ENCODE results near the gene RUNX1. TPM values are rescaled to one million over a fixed set of nuclear protein-coding genes. Genes with fewer than 3 reads are reported as not detected.

Gene RUNX1
- total RNA-seq, 4 donors from 2014 or later, result 3.9 to 14.5 (median 5.8) TPM

DNA sequence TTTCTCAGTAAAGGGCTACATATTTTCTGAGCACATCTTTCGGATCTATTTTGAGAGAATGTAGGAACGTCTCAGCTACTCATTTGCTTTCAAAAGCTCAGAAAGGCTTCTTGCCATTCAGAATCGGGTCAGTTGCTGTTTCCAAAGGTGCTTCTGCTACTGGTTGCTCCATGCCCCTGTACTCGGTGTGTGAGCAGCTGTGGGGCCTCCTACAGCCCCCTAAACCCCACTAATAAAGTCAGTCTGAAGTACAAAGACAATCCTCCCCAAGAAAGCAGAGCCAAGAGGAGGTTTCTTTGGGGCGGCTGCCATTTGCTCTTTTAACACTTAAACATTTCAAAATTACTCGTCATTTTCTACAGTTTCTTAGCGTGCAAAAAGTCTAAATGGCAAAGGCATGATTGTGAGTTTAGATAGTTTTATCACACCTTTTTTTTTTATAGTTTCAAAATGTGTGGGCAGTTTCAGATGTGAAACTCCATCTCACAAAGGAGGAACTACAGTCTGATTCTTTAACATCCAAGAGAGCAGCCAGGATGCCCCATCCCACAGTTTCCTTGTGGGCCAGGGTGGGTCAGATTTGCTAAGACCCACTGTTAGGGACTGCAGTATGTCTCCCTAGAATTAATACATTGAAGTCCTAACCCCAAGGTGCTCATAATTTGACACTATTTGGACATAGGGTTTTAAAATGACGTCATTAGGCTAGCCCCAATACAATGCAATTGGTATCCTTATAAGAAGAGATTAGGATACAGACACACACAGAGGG lies 4.1 kb downstream of the RUNX1 start:
- TF ChIP-seq POLR2AphosphoS5 (IDR thresholded peaks at IDR 0.05) (no peak), POLR2A (IDR thresholded peaks at IDR 0.05) (no peak), EP300 (IDR thresholded peaks at IDR 0.05) (no peak)
- TF ChIP-seq, protein P1, sequence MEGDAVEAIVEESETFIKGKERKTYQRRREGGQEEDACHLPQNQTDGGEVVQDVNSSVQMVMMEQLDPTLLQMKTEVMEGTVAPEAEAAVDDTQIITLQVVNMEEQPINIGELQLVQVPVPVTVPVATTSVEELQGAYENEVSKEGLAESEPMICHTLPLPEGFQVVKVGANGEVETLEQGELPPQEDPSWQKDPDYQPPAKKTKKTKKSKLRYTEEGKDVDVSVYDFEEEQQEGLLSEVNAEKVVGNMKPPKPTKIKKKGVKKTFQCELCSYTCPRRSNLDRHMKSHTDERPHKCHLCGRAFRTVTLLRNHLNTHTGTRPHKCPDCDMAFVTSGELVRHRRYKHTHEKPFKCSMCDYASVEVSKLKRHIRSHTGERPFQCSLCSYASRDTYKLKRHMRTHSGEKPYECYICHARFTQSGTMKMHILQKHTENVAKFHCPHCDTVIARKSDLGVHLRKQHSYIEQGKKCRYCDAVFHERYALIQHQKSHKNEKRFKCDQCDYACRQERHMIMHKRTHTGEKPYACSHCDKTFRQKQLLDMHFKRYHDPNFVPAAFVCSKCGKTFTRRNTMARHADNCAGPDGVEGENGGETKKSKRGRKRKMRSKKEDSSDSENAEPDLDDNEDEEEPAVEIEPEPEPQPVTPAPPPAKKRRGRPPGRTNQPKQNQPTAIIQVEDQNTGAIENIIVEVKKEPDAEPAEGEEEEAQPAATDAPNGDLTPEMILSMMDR (IDR thresholded peaks at IDR 0.05), result no peak
- WGBS, 2 donors (ENCODE audit: low coverage in 1 of 2), result 82 to 83% methylated on average over 6 to 8 of the region's 8 CpGs
- H3K4me1 ChIP-seq, result peaks cover 0 to 20% (median 0%) of the 10 kb centered on the region in 3 donors
- no peak for ATAC-seq
- no peaks in the 10 kb centered on the region for H3K36me3 ChIP-seq
- H3K4me3 ChIP-seq, result no peak overlapping the region
- H3K9me3 ChIP-seq, result no peaks in the 10 kb centered on the region
- no peaks in the 10 kb centered on the region for H3K27me3 ChIP-seq
- no peak overlapping the region for H3K27ac ChIP-seq

DNA sequence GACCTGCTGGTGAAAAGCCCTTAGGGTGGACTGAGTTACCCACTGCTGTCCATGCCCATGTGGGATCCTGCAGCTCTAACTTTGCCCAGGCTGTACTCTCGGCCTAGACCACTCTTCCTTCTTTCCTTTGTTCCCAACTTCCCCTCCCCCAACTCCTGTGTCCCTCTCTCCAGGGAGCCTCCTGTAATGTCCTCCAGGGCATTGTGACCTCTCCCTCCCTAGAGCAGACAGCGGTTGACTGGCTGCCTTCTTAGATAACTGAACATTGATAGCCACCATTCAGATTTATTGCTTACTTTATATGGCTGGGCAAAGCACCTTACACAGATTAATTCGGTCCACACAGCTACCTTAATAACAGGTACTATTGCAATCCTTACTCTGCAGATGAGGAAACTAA lies 5.0 kb downstream of the RUNX1 start:
- Histone ChIP-seq H3K9me3 (no peaks in the 10 kb centered on the region), H3K4me1 (peaks cover 0 to 20% (median 0%) of the 10 kb centered on the region in 3 donors), H3K4me3 (no peak overlapping the region), H3K27ac (no peak overlapping the region), H3K36me3 (no peaks in the 10 kb centered on the region), H3K27me3 (no peaks in the 10 kb centered on the region)
- TF ChIP-seq POLR2A (IDR thresholded peaks at IDR 0.05), result no peak
- WGBS, 2 donors (ENCODE audit: low coverage in 1 of 2), result 59 to 93% methylated on average over 2 to 3 of the region's 3 CpGs
- ATAC-seq, result no peak

DNA sequence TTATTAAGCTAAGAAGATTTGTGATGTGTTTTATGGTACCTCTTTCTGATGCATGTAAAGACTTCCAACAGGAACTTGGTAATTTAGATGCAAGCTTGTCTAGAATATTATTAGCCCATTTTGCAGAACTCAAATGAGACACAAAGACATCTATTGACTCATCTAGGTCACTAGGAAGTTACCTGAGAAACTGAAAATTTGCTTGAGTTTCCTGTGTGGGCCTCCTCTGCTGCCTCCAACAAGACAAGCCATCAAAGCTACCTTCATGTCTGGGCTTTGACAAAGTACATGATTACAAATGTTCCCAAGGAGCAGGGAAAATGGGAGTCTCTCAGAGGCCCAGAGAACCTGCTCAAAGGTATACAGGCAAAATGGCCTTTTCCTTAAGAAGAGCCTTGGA lies 5.6 kb downstream of the RUNX1 start:
- TF ChIP-seq, protein P1 (IDR thresholded peaks at IDR 0.05), result no peak
- no peak for TF ChIP-seq EP300 (IDR thresholded peaks at IDR 0.05)
- TF ChIP-seq POLR2A (IDR thresholded peaks at IDR 0.05), result no peak
- TF ChIP-seq POLR2AphosphoS5 (IDR thresholded peaks at IDR 0.05), result no peak

DNA sequence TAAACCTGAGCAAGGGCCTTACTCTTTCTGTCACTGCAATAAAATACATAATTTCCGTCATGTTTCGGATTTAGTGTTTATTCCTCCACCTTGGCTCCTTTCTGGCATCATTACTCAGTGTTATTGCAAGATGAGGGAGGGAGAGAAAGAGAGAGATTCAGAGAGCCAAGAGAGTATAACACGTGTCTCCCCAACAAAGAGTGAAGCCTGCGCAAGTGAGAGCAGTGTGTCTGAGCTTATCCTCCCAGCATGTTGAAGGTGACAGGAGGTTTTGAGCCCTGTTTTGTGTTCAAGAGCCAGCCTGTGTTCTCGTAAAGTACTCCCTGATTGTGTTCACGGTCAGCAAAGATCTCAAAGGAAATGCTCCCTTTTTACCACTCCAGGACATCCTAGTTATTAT lies 6.3 kb downstream of the RUNX1 start:
- TF ChIP-seq EP300 (IDR thresholded peaks at IDR 0.05) (no peak), POLR2A (IDR thresholded peaks at IDR 0.05) (no peak), POLR2AphosphoS5 (IDR thresholded peaks at IDR 0.05) (no peak)
- TF ChIP-seq, protein P1 (IDR thresholded peaks at IDR 0.05), result no peak
- no peaks in the 10 kb centered on the region for H3K36me3 ChIP-seq
- no peak overlapping the region for H3K27ac ChIP-seq
- H3K9me3 ChIP-seq, result no peaks in the 10 kb centered on the region
- H3K4me3 ChIP-seq, result no peak overlapping the region
- ATAC-seq, result no peak
- WGBS, 2 donors (ENCODE audit: low coverage in 1 of 2), result 83 to 90% methylated on average over 3 to 5 of the region's 6 CpGs
- peaks cover 0 to 13% (median 0%) of the 10 kb centered on the region in 3 donors for H3K4me1 ChIP-seq
- no peaks in the 10 kb centered on the region for H3K27me3 ChIP-seq

More for the DNA sequence above, 5.6 kb downstream of the RUNX1 start:
- Histone ChIP-seq H3K27ac (no peak overlapping the region), H3K4me1 (peaks cover 0 to 20% (median 0%) of the 10 kb centered on the region in 3 donors), H3K27me3 (no peaks in the 10 kb centered on the region), H3K36me3 (no peaks in the 10 kb centered on the region), H3K9me3 (no peaks in the 10 kb centered on the region), H3K4me3 (no peak overlapping the region)
- ATAC-seq, result no peak

DNA sequence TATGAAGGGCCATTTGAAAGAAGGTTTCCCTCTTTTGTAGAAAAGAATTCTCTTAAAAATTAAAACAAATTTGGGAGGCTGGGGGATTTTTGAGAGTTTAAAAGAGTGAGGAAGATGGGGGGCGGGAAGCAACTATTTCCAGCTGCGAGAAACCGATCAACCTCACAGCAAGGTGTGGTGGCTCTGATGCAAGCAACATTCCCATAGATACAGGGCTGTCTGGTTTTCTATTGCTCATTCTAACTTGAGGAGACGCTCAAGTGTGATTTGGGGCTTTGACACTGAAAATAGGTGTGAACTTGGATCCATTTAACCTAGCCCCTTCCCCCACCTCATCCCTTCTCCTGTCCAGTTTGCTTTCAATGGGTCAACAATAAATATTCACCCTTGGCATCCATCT lies 7.2 kb downstream of the RUNX1 start:
- peaks cover 0 to 4% (median 0%) of the 10 kb centered on the region in 3 donors for H3K4me1 ChIP-seq
- H3K9me3 ChIP-seq, result no peaks in the 10 kb centered on the region
- H3K4me3 ChIP-seq, result no peak overlapping the region
- H3K27ac ChIP-seq, result no peak overlapping the region
- no peaks in the 10 kb centered on the region for H3K27me3 ChIP-seq
- H3K36me3 ChIP-seq, result no peaks in the 10 kb centered on the region
- TF ChIP-seq POLR2A (IDR thresholded peaks at IDR 0.05), result no peak
- TF ChIP-seq POLR2AphosphoS5 (IDR thresholded peaks at IDR 0.05), result no peak
- TF ChIP-seq, protein P1 (IDR thresholded peaks at IDR 0.05), result no peak
- TF ChIP-seq EP300 (IDR thresholded peaks at IDR 0.05), result no peak
- 79 to 92% methylated on average over 2 to 4 of the region's 4 CpGs for WGBS, 2 donors (ENCODE audit: low coverage in 1 of 2)
- ATAC-seq, result no peak
